ENCODE measurements around the gene ERC2. TPM values are rescaled to one million over a fixed set of nuclear protein-coding genes. Genes with fewer than 3 reads are reported as not detected.

Gene ERC2
- total RNA-seq, 1 experiment from 2014 or later, result 0.90 TPM

- no peaks in the 10 kb centered on the region for H3K9me3 ChIP-seq (ENCODE audit: low read depth, low read length, poor library complexity, severe bottlenecking)
- no peak for TF ChIP-seq EZH2 (IDR thresholded peaks at IDR 0.05; ENCODE audit: borderline replicate concordance, low read depth, low read length, poor library complexity, severe bottlenecking)
- TF ChIP-seq, protein P1, sequence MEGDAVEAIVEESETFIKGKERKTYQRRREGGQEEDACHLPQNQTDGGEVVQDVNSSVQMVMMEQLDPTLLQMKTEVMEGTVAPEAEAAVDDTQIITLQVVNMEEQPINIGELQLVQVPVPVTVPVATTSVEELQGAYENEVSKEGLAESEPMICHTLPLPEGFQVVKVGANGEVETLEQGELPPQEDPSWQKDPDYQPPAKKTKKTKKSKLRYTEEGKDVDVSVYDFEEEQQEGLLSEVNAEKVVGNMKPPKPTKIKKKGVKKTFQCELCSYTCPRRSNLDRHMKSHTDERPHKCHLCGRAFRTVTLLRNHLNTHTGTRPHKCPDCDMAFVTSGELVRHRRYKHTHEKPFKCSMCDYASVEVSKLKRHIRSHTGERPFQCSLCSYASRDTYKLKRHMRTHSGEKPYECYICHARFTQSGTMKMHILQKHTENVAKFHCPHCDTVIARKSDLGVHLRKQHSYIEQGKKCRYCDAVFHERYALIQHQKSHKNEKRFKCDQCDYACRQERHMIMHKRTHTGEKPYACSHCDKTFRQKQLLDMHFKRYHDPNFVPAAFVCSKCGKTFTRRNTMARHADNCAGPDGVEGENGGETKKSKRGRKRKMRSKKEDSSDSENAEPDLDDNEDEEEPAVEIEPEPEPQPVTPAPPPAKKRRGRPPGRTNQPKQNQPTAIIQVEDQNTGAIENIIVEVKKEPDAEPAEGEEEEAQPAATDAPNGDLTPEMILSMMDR (conservative IDR thresholded peaks at IDR 0.05; ENCODE audit: low read depth, low read length), result no peak
- H3K27me3 ChIP-seq (replicated peaks; ENCODE audit: insufficient read depth, low read depth, low read length, poor library complexity), result no peaks in the 10 kb centered on the region
- no peaks in the 10 kb centered on the region for H3K4me1 ChIP-seq (ENCODE audit: insufficient read depth, low read length, poor library complexity, severe bottlenecking)
- H3K36me3 ChIP-seq (ENCODE audit: insufficient read depth, low read length, poor library complexity, severe bottlenecking), result no peaks in the 10 kb centered on the region
- DNase-seq (ENCODE audit: low spot score), result no peak
- ChIA-PET CTCF (no interaction called here), POLR2A (ENCODE audit: low non-redundant PET) (no interaction called here)
- H3K27ac ChIP-seq (ENCODE audit: low read depth, low read length, poor library complexity, severe bottlenecking), result no peak overlapping the region
- intact Hi-C loops (cut with micrococcal nuclease; ENCODE audit: unreplicated experiment), result no loop called here
- BruUV-seq (replicated peaks), result no TSS peak
- no peak overlapping the region for H3K4me3 ChIP-seq (ENCODE audit: low read depth, low read length, poor library complexity, severe bottlenecking)
Measured at GRCh38 chr3:55574671-55575070, 893.6 kb downstream of the ERC2 start.

- Histone ChIP-seq H3K9me3 (ENCODE audit: low read depth, low read length, poor library complexity, severe bottlenecking) (no peaks in the 10 kb centered on the region), H3K27me3 (replicated peaks; ENCODE audit: insufficient read depth, low read depth, low read length, poor library complexity) (no peaks in the 10 kb centered on the region), H3K4me1 (ENCODE audit: insufficient read depth, low read length, poor library complexity, severe bottlenecking) (no peaks in the 10 kb centered on the region), H3K36me3 (ENCODE audit: insufficient read depth, low read length, poor library complexity, severe bottlenecking) (no peaks in the 10 kb centered on the region), H3K27ac (ENCODE audit: low read depth, low read length, poor library complexity, severe bottlenecking) (no peak overlapping the region), H3K4me3 (ENCODE audit: low read depth, low read length, poor library complexity, severe bottlenecking) (no peak overlapping the region)
- POLR2A ChIA-PET (ENCODE audit: low non-redundant PET), result no interaction called here
- no peak for DNase-seq (ENCODE audit: low spot score)
- TF ChIP-seq EZH2 (IDR thresholded peaks at IDR 0.05; ENCODE audit: borderline replicate concordance, low read depth, low read length, poor library complexity, severe bottlenecking), result no peak
- TF ChIP-seq, protein P1 (conservative IDR thresholded peaks at IDR 0.05; ENCODE audit: low read depth, low read length), result no peak
- CTCF ChIA-PET, result no interaction called here
- intact Hi-C loops (cut with micrococcal nuclease; ENCODE audit: unreplicated experiment), result no loop called here
- BruUV-seq (replicated peaks), result no TSS peak
Measured at GRCh38 chr3:55572816-55573215, 895.5 kb downstream of the ERC2 start.

GRCh38 chr3:55571913-55572312 lies 896.4 kb downstream of the ERC2 start:
- POLR2A ChIA-PET (ENCODE audit: low non-redundant PET), result interaction anchor here (0.6 kb wide), 1 partner anchor 75 kb away, joined by 3 read pairs; no protein-coding TSS in a partner anchor
- Histone ChIP-seq H3K27ac (ENCODE audit: low read depth, low read length, poor library complexity, severe bottlenecking) (no peak overlapping the region), H3K36me3 (ENCODE audit: insufficient read depth, low read length, poor library complexity, severe bottlenecking) (no peaks in the 10 kb centered on the region), H3K4me1 (ENCODE audit: insufficient read depth, low read length, poor library complexity, severe bottlenecking) (no peaks in the 10 kb centered on the region), H3K4me3 (ENCODE audit: low read depth, low read length, poor library complexity, severe bottlenecking) (no peak overlapping the region), H3K9me3 (ENCODE audit: low read depth, low read length, poor library complexity, severe bottlenecking) (no peaks in the 10 kb centered on the region), H3K27me3 (replicated peaks; ENCODE audit: insufficient read depth, low read depth, low read length, poor library complexity) (no peaks in the 10 kb centered on the region)
- no TSS peak for BruUV-seq (replicated peaks)
- TF ChIP-seq EZH2 (IDR thresholded peaks at IDR 0.05; ENCODE audit: borderline replicate concordance, low read depth, low read length, poor library complexity, severe bottlenecking), result no peak
- TF ChIP-seq, protein P1 (conservative IDR thresholded peaks at IDR 0.05; ENCODE audit: low read depth, low read length), result no peak
- intact Hi-C loops (cut with micrococcal nuclease; ENCODE audit: unreplicated experiment), result no loop called here
- DNase-seq (ENCODE audit: low spot score), result no peak
- CTCF ChIA-PET, result no interaction called here

Data from A673 (cell line).